ENCODE measurements around the gene MAZ.
"Not testable (repeated sequence)": the region's sequence is repeated elsewhere in the genome, so short reads cannot be mapped to it uniquely, and the experiment has no call there.

The MAZ gene

DNA sequence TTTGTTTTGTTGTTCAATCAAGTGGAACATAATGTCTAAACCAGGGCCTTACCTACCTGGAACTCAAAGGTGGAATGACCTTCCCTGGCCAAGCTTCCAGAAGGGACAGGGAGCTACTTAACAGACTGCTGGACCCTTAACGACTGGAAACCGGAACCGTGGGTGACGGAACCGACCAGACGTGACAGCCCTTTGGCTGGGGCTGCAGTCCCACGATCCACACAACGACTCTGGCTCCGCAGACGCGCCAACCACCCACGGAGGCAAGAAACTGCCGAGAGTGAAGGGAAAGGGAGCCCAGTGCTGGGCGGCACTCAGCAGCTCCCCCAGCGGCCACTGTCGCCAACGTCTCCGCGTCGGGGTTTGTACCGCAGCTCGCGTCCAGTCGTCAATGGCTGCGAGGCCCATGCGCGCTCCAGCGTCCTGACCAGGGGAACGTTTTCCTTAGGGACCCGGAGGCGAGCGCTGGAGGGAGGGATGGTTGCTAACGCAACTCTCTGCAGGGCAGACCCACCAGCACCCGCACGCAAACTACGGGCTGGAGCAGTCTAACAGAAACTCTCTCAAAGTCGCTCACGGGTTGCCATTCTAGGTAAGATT, 21.3 kb upstream of the MAZ start:
- DNase-seq = peak; percentile 33 to 74 (median 52)

DNA sequence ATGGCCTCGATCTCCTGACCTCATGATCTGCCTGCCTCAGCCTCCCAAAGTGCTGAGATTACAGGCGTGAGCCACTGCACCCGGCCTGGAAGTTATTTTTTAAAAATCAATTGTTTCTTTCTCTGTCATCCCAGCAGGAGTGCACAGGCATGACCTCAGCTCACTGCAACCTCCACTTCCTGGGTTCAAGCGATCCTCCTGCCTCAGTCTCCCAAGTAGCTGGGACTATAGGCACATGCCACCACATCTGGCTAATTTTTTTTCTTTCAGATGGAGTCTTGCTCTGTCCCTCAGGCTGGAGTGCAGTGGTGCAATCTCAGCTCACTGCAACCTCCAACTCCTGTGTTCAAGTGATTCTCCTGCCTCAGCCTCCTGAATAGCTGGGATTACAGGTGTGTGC, 19.2 kb upstream of the MAZ start:
- not testable (repeated sequence) for DNase-seq

DNA sequence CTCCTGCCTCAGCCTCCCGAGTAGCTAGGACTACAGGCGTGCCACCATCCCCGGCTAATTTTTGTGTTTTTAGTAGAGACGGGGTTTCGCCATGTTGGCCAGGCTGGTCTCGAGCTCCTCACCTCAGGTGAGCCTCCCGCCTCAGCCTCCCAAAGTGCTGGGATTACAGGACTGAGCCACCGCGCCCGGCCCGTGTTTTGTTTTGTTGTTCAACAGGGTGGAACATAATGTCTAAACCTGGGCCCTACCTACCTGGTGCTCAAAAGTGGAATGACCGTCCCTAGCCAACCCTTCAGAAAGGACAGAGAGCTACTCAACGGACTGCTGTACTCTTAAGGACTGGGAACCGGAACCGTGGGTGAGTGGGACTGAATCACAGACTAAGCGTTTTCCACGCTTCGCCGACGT, 16.6 kb upstream of the MAZ start:
- DNase-seq = no peak

DNA sequence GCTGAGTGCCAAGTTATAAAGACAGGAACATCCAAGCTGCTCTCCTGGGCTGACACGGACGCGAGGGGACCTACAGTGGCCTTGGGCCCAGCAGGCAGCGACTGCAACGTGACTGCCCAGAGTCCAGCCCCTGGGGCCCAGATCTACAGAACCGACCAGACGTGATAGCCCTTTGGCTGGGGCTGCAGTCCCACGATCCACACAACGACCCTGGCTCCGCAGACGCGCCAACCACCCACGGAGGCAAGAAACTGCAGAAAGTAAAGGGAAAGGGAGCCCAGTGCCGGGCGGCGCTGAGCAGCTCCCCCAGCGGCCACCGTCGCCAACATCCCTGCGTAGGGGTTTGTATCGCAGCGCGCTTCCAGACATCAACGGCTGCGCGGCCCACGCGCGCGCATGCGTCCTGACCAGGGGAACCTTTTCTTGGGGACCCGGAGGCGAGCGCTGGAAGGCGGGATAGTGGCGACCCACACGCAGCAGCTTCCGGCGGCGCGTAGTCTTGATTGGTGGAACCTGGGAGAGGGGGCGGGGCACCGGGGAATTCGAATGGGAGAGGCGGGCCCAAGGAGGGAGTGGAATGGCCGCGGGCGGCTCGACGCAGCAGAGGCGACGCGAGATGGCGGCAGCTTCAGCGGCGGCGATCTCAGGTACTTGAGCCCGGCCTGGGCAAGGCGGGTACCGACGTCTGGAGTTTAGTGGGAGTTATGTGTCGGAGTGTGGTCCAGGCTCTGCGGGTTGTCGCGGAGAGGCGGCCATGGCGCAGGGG, 16.0 kb upstream of the MAZ start, which contains the start of gene KIF22:
Gene KIF22 (plus strand): TSS at position 569 of the 766 bp plus-strand sequence. CDS start 9 bp downstream, at position 578.
- peak; percentile 99 to 100 (median 99) for DNase-seq

DNA sequence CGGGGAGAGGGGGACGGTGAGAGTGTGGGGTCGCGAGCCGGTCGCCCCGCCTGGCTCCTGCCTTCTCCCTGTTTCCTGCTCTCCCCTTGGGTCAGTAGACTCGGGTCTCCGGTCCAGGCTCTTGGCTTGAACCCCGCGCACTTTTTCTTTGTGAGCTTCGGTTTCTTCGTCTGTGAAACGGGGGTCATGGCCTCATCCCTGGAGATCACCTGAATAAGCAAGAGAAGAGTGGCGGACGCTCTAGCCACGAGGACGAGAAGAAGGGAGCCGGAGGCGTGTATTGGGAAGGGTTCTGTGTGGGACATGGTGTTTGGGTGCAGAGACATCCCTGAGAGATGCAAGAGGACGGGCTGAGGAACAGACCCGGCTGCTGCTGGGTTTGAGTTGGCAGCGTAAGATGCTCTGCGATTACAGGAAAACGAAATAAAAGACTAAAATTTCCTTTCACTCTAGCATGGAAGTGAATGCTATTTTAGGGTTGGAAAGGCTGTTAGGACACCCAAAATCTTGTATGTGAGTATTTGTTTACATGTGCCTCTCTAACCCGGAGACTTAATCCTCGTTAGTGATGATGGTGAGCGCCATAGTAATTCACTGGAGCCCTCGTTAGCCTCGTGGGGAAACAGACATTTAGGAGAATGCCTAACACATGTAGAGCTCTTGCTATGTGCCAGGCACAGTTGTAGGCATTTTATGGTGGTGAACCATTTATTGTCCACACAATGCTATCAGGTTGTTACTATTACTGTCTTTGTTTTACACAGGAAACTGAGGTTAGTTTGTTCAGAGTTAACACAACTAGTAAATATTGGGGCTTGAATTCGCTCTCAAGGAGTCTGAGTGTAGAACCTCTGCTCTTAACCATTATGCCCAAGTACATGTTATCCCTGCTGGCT, 15.1 kb upstream of the MAZ start:
- DNase-seq = no peak

DNA sequence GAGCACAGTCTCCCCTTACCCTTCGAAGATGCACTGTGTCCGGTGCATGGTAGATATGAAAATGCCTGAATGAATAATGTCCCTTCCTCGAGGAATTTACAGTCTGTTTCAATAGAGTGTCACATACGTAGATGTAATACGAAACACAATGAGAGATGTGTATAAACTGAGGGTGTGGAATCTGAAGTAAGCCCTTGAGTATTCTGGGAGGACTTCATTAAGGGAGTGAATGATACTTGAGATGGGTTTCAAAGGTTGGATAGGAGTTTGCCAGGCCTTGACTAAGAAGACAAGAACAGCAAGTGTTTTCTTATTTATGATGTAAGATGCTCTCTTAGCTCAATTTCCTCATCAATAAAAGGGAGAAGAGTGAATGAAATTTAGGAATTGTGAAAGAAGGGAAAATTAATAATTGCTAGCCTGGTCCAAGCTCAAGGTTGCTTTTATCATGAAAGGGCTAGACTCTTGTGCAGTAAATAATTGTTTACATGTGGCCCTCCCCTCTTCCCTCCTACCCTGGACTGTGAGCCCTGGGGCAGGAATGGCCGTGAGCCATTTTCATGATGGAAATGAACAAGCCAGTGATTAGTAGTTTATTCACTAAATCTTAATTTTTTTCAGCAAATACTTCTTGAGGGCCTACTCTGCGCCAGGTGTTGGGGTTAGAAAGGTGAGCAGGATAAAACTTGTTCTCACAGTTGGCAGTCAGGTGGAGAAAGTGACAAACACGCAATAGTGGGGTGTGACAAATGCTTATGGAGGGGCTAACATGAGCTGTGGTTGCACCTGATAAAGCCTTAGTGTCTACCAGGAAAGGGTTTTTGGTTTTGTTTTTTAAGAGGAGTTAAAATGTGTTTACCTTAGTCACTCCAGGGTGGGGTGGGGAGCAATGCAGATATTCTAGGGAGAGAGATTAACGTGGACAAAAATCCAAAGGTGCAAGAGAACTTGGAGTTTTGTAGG, 14.2 kb upstream of the MAZ start:
- no peak for DNase-seq

DNA sequence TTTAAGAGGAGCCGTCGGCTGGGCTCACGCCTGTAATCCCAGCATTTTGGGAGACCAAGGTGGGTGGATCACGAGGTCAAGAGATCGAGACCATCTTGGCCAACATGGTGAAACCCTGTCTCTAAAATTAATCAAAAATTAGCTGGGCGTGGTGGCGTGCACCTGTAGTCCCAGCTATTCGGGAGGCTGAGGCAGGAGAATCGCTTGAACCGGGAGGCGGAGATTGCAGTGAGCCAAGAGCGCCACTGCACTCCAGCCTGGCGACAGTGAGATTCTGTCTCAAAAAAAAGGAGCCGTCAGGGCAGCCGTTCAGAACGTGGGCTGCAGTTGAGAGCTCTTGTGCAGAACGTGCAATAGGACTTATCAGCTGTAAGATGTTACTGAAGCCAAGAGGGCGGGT, 13.2 kb upstream of the MAZ start:
- not testable (repeated sequence) for DNase-seq

DNA sequence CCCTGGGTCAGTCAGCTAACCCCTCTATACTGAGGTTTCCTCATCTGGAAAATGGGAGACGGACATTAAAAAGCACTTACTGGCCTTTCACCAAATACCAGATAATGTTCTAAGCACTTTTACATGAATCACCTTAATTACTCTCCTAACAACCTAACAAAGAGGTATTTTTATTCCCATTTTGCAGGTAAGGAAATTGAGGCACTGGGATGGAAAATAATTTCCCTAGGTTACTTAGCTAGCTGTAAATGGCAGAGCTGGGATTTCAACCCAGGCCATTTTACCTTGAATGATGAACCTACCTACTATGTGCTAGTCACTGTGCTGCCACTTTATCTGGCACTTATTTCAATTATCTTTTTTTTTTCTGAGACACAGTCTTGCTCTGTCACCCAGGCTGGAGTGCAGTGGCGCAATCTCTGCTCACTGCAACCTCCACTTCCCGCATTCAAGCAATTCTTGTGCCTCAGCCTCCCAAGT, 12.1 kb upstream of the MAZ start:
- DNase-seq = no peak

DNA sequence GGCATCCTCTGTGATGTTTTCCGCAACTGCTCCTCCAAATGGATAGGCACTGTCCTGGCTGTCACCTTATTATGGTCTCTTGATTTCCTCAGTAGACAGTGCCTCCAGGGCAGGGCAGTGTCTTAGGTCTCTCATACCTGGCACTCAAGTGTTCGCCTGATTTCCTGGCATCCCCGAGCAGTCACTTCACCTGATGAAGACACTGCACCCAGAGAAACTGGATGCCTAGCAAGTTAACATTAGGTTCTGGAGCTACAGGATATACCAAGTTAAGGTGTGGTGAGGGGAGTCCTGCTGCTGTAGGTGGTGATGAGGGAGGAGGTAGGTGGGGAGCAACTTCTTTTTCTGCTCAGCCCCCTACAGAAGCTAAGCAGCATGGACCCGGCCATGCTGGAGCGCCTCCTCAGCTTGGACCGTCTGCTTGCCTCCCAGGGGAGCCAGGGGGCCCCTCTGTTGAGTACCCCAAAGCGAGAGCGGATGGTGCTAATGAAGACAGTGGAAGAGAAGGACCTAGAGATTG, 3.9 kb upstream of the MAZ start:
- no peak for DNase-seq

DNA sequence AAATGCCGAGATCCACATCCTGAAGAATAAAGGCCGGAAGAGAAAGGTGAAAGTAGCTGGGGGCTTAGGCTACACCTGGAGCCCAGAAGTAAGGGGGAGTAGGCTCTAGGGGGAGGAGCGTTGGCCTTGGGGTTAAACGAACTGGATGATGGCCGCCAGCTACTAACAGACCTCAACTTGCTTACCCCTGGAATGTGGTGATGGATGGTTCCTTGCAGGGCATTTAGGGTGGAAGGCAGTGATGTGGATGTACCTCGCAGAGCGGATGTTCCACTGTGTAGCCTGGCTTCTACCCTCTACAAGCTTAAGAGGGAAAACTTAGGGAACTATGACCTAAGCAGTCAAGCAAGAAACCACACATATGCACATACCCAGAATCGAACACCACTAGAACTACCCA, 2.3 kb upstream of the MAZ start:
- DNase-seq = no peak

DNA sequence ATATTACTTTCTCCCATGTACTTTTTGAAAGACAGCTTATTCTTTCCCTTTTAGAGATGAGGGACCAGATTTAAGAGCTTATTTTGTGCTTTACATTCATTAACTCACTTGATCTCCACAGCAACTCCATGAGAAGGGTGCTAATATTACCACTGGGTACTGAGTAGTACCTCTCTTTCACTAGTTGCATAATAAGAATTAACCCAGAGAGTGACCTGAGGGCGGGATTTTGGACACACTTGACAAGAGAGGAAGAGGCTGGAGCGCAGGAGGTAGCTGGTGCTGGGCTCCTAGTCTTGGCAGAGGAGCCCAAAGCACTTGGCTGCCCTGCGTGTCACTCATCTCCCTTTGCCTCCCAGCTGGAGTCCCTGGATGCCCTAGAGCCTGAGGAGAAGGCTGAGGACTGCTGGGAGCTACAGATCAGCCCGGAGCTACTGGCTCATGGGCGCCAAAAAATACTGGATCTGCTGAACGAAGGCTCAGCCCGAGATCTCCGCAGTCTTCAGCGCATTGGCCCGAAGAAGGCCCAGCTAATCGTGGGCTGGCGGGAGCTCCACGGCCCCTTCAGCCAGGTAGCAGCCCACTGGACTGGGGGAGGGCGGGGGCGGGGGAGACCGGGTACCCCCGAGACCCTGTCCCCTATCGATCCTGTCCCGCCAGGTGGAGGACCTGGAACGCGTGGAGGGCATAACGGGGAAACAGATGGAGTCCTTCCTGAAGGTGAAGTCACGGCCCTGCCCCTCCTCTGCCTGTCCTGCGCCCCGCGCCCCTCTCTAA, 1.7 kb upstream of the MAZ start:
- DNase-seq = no peak

DNA sequence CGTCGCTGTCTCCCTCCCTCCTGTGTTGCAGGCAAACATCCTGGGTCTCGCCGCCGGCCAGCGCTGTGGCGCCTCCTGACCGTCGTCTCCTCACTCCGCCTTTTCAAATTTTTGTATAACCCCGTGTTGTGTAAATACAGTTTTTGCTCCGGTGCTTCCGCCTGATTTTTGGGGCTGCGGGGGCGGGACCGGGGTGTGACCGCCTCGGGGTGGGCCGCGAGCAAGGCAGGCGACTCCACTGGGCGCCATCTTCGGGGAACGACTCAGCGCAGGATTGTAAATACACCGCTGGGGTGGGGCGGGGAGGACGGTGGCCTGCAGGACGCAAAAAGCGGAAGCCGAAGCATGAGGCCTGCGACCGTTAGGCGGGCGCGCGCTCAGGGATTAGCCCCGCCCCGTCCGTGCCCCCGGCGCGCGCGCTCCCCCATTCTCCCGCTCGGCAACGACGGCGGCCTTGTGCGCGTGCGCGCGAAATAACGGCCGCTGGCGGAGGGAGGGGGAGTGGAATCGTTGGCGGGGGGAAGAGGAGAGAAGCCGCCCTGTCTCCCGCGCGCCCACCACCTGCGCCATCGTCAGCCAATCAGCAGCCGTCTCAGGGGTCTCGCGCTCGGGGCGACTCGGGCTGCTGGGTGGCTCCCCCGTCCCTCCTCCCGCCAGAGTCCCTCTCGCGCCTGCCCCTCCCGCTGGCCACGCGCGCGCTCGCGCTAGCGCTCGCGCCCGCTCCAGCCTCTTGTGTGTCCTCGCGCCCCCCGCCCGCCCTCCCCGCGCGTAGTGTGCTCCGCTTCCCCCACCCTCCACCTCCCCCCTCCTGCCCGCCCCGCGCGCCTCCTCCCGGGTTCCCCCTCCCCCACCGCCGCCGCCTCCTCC, 864 bp upstream of the MAZ start:
- DNase-seq = peak; percentile 91 to 97 (median 96)

DNA sequence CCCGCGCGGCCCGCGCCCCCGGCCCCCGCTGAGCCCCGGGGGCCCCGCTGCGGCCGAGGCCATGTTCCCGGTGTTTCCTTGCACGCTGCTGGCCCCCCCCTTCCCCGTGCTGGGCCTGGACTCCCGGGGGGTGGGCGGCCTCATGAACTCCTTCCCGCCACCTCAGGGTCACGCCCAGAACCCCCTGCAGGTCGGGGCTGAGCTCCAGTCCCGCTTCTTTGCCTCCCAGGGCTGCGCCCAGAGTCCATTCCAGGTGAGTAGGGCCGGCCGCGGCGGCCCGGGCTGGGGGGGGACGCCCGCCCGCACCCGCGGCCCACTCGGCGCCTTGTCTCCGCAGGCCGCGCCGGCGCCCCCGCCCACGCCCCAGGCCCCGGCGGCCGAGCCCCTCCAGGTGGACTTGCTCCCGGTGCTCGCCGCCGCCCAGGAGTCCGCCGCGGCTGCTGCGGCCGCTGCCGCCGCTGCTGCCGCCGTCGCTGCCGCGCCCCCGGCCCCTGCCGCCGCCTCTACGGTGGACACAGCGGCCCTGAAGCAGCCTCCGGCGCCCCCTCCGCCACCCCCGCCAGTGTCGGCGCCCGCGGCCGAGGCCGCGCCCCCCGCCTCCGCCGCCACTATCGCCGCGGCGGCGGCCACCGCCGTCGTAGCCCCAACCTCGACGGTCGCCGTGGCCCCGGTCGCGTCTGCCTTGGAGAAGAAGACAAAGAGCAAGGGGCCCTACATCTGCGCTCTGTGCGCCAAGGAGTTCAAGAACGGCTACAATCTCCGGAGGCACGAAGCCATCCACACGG, 504 bp downstream of the MAZ start:
- DNase-seq = peak in 3 of 4 experiments; percentile 21 to 46 (median 35)

DNA sequence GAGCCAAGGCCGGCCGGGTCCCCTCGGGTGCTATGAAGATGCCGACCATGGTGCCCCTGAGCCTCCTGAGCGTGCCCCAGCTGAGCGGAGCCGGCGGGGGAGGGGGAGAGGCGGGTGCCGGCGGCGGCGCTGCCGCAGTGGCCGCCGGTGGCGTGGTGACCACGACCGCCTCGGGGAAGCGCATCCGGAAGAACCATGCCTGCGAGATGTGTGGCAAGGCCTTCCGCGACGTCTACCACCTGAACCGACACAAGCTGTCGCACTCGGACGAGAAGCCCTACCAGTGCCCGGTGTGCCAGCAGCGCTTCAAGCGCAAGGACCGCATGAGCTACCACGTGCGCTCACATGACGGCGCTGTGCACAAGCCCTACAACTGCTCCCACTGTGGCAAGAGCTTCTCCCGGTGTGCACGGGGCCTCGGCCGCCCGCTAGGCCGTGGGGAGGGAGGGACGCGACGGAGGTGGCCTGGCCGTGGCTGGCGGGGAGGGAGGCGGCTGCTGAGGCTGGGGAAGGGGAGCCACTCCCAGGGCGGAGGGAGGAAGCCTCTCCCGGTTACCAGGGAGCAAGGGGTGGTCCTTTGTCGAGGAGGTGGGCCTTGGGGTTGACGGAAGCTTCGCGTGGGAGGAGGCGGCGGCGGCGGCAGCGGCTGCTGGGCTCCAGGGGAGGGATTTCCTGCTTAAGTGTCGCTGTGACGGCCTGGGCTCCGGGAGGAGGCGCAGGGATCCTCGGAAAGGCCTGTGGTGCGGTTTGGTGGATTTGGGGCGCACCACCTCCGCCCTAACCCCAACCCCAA, 1.3 kb downstream of the MAZ start:
- peak; percentile 70 to 87 (median 79) for DNase-seq

DNA sequence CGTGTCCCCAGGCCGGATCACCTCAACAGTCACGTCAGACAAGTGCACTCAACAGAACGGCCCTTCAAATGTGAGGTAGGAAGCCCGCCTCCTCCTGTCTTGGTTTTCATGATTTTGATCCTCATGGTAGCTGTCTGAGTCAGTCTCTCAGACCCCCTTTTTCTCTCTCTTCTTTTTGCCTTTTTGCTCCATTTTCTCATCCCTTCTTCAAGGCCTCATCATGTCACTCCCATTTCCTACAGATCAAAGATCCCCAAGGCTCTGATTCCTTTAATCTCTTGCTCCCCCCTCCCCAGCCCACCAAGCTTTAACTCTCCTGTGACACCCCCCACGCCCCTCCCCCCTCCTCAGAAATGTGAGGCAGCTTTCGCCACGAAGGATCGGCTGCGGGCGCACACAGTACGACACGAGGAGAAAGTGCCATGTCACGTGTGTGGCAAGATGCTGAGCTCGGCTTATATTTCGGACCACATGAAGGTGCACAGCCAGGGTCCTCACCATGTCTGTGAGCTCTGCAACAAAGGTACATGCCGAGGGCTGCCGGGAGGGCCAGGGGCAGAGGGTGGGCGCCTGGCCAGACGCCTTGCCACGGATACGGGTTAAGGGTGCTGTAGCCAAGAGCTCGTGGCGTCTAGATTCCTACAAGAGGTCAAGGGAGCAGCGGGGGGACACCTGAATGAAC, 2.0 kb downstream of the MAZ start:
- no peak for DNase-seq

DNA sequence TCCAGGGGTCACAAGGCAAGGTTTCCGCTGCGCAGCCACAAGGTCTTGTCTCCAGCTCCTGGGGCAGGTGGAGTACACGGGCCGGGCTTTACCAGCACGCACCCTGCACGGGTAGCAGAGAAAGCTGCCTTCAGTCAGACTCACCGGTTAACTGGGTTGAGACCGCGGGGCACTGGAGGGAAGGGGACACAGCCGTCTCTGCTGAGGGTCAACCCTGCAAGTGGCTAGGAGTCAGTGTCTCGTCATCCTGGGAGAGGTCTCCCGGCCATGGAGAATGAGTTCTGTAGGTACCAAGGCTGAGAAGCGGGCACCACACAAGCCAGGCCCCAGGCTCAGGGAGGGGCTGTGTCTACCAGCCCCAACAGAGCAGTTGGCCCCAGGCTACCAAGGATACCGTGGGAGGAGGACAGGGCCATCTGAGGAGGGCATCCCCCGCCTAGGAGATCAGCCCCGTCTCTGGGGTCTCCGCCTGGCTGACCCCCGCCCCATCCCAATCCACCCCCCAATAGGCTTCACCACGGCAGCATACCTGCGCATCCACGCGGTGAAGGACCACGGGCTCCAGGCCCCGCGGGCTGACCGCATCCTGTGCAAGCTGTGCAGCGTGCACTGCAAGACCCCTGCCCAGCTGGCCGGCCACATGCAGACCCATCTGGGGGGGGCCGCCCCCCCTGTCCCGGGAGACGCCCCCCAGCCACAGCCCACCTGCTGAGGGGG, 2.9 kb downstream of the MAZ start:
- no peak for DNase-seq
